Islet precursor cell (in vitro differentiated cells): ENCODE data around the gene CCR8.

Experiments
- DNase-seq: peaks from one replicate; pipeline ENCODE4 v3.0.0-alpha.2; 2018

Gene CCR8, protein sequence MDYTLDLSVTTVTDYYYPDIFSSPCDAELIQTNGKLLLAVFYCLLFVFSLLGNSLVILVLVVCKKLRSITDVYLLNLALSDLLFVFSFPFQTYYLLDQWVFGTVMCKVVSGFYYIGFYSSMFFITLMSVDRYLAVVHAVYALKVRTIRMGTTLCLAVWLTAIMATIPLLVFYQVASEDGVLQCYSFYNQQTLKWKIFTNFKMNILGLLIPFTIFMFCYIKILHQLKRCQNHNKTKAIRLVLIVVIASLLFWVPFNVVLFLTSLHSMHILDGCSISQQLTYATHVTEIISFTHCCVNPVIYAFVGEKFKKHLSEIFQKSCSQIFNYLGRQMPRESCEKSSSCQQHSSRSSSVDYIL

DNA sequence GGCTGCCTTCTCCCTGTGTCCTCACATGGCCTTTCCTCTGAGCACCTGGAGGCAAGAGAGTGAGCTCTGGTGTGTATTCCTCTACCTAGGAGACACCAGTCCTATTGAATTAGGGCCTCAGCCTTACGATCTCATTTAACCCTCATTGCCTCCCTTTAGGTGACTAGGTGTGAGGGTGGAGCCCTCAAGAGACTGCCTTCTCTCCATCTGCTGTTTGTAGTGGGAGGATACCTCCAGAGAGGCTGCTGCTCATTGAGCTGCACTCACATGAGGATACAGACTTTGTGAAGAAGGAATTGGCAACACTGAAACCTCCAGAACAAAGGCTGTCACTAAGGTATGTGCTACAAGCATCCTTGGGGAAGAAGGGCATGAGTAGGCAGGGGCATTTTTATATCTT, at the start of gene CCR8:
Gene CCR8 (plus strand): TSS at position 217 of the 400 bp plus-strand sequence. CDS start 2,623 bp downstream, outside the sequence.
- no peak for DNase-seq

DNA sequence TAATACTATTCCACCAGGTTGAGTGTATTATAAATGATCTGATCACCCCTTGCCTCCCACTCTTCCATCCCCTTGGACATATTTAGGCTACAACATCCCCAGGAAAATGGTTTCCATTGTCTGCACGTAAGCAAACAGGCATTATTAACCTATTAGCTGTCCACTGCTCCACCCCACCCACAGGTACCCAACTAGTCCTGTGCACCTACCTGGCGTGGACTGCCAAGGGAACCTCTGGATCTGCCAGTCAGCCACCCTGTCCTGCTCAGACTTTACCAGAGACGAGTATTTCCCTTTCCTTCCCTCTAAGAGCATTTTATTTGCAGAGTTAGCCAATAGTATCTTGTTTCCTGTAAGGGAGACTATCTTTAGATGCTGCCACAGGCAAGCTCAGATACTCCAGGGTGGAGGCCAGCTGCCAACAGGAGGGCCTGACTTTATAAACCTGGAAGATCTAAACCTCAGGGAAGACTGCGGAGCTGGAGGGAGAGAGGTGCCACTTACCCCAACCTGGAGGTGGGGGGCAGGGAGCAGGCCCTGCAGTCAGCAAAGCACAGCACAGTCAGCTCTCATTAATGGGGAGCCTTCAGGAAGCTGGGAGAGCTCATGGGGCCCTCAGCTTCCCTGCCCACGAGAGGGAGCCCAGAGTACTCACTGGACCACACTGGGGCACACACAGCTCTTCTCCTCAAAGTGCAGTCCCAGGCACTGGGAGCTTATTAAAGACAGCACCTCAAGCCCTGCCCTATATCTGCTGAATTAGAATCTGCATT, 49.6 kb upstream of the CCR8 start, which contains the start of gene CX3CR1:
Gene CX3CR1 (minus strand): TSS at position 292 of the 773 bp plus-strand sequence. CDS start 13,527 bp downstream, outside the sequence.
- no peak for DNase-seq

DNA sequence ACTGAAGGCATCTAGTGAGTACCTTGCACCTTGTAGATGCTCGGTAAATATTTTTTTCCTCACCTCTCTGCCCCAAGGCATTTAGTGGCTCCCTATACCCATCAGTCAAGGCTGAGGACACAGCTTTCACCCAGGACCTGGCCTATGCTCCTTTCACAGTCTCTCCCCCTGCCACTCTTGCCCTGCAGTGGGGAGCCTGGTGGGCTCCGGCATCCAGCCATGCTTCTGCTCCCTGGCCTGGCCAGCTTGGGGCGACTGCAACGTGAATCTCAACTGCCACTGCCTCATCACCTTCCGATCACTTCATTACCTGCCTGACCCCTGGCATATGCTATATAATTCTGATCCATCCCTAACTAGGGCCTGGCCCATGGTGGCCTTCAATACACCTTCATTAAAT, 48.9 kb upstream of the CCR8 start:
- no peak for DNase-seq

DNA sequence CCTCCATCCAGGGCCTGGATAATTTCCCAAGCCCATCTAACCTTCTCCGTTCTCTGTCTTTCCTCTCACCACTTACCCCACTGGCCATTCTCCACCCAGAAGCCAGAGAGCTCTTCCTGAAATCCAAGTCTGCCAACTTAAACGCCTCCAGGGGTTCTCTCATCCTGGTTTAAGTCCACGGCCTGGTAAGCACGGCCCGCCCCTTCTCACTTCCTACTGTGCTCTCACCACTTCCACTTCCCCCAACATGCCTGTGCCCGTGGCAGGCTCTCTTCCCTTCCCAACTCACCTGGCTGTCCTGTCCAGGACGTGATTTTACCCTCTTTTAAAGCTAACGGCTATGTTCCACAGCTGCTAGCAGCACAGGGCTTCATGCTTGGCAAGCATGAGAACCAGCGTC, 48.0 kb upstream of the CCR8 start:
- no peak for DNase-seq

DNA sequence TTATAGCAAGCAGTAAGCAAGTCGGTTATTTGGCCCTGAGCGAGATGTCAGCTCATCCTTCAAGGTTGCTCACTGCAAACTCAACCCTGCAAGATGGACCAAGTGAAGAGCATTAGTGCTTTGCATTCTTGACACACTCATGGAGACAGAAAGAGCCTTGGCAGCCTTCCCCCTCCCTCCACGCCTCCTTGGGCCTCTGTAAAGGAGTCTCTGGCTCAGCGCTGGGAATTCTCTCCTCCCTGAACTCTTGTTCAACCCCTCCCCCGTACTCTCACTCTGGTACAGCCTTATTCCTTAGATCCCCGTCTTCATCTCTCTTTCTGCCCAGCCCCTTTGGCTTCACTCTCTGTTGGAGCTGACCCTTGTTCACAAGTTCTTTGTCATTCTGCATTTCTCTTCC, 47.5 kb upstream of the CCR8 start:
- no peak for DNase-seq

DNA sequence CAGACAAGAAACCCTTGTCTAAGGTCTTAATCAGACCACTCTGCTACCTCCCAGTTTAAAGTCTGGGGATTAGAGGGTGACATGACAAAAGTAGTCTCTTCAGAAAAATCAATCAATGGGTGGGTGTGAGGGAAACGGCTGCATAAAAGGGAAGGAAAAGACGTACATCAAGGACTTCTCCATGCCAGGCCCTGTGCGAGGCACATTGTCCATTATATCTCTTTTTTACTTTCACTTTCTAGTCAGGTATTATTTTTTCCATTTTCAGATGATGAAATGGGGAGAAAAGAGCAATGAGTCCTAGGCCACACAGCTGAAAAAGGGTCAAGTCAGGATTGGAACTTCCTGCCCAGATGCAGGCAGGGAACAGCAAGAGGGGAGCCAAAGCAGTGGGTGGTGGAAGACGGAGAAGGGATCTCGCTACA, 45.0 kb upstream of the CCR8 start:
- no peak for DNase-seq

DNA sequence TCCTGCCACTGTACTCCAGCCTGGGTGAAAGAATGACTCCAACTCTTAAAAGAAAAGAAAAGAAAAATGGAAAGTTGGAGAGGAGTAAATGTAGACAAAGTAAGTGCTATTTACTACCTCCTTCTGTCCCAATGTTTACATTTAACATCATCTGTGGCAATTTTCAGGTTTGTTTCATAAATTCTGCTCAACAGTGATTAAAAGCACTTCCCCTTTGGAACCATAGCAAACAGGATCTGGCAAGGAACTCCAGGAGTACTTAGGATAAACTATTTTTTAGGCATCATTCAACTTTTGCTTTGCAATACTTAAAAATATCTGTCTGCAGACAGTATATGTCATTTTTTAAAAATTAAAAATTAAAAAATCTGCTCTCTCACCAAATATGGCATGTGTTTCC, 44.2 kb upstream of the CCR8 start:
- no peak for DNase-seq

DNA sequence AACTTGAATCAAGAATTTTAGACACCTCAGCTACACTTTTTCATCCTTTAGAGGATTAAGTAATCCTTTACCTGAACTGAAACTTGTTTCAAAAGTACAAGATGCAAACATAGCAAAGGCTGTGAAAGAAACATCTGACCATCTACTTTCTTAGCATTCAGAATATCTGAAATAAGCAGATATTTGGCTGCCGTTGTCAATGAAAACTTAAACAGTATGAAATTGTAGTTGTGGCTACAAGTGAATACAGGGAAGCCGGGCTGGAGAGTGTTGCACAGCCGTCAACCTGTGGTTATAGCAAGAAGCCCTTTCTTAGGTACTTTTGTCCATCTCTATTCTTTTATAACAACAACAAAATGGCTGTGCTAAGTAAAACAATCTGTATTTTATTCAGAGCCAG, 42.7 kb upstream of the CCR8 start:
- DNase-seq: no peak

DNA sequence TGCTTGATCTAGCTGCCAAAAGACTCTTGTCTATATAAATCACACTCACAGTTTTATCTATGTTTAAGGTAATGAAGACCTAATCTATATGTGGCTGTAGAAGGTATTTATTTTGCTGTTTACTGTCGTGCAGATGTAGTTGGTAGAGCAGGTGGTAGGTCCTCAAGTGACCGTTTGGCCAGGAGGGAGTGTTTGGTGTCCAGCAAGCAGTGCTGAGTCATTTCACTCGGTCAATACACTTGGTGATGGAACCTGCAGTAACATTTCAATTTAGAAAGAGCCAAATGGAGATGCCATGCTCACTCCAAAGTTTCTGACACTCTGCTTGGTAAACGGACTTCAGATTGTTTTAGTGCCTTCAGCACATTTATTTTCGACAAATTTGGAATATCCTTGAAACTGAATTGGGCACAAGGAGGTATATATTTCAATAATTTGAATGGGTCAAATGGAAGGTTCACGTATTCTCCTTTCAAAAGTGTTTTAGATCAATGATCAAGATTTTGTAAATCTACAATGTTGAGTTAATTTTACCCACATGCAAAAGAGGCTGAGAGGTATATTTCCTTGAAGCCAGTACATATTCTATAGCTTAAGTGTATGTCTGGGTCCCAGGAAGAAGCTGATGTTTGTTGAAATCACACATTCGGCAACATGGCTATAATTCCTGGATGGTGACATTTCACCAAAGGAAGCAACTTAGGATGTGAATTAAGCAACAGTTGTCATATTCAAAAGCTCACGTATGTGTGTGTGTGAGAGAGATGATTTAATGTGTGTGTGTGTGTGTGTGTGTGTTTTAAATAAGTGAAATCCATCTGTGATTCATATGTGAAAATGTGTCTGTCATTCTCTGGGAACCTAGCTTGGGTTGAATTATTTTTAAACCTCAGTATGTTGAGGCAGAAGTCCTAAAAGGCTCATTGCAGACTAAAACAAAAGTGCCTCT, 42.0 kb upstream of the CCR8 start:
- DNase-seq: no peak

DNA sequence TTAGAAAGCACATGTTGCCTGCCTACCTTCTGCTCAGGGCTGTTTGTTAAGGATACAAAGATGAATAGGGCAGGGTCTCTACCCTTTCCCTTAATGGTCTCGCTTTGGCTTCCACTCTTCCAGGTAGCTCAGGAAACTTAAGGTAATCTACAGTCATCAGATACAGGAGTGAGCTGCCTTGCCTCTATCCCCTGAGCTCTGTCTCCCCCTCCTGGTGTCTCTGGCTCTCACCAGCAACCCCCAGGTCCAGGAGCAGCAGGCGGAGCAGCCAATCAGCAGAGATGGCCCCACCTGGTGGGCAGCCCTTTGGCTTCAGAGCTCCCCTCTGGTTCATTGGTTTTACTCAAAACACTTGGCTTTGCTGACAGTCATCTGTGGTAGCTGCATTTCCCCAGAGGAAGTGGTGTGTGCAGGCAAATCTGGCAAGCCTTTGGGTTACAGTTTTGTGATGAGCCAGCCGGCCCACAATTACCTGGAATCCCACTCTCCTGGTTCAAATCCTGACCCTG, 41.2 kb upstream of the CCR8 start:
- peak; percentile 98 for DNase-seq

DNA sequence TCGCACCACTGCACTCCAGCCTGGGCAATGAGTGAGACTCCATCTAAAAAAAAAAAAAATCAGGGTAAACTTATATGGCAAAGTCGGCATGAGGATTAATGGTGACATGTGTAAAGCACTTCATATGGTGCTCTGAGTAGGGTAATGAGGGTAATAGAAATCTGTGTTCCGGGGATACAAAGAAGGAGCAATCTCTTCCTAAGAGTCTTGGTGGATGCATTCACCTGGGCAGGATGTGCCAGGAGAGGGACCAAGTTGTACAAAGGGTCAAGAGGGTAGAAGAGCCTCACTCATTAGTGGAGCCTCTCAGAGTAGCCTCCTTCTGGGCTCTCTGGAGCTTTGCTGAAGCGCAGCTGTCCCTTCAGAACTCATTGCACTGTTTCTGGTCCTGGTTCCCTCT, 40.4 kb upstream of the CCR8 start:
- DNase-seq: no peak

DNA sequence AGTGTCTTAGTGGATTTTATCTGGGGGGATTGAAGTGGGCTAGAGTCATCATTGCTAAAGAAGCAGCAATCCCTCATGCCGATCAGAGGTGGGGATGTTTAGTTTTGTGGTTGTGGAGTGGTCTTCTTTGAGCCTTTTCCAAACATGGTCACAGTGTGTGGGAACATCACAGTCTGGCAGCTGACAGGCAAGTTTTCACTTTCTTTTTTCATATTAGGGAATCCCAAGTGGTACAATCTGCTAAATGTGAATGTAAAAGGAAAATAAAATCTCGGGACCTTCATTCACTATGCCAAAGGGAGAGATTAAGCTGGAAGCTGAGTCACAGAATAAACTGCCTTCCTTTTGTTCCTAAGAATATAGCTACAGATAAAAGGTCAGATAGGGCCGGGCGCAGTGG, 39.3 kb upstream of the CCR8 start:
- no peak for DNase-seq

DNA sequence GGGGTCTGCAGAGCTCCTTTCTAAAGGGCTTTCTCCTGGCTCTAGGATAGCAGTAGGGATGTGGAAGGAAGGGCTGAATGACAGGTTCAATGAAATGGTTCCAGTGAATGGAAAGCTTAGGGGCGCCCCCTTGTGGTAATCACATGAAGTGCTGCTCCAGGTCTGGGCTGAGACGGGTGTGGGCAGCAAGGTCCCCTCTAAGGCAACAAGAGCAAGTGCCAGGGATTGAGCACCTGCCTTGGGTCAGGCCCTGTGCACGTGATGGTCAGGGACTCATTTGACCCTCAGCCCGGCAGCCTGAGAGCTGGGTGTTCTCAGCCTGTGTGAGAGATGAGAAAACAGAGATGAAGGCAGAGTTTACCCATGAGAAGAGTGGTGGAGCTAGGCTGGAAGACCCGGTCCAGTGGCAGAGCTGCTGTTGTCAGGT, 37.6 kb upstream of the CCR8 start:
- peak; percentile 90 for DNase-seq

DNA sequence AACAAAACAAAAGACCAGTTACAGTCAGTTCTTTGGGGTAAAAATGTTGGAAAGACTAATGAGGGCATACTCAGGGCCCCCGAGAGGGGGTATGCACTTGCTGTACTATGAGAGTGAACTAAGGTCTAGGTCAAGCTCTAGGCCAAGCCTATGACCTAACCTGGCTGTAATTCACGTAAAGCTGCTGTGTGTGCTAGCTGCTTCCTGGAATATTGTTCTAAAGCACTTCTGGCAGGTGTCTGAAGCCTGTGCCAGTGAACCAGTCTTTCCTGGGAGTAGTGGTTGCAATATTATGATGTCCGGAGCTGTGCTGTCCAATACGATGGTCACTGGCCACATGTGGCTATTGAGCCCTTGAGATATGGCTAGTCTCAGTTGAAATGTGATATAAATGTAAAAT, 36.5 kb upstream of the CCR8 start:
- no peak for DNase-seq

DNA sequence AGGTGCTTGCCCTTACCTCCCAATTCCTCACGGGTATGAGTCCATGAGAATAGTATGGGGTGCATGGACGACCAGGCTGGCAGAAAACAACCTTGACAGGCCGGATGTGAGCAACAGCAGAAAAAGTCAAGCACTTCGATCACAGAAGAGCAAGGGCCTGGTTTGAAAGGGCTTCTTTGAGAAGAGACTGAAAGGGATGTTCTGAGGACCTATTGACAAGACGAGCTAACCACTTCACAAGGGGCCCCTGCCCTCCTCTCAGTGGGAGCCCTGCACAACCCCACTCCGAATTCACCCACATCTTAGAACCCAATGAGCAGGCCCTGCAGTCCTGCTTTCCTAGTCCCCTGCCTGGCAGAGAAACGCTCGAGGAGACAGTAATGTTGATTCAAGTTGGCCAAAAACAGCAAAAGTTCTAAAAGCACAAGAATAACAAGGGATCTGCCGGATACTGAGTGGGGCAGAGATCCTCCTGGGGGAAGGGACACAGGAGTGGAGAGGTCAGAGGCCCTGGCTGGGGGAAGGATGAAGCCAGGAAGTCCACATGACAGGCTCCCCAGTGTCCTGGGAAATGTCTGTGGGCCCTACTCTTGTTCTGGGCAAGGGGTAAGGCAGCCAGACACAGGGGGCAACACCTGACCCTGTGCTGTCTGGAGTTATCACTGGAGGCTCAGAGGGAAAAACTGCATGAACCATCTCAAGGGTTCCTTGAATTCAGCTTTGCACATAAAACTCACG, 34.9 kb upstream of the CCR8 start:
- DNase-seq: no peak

DNA sequence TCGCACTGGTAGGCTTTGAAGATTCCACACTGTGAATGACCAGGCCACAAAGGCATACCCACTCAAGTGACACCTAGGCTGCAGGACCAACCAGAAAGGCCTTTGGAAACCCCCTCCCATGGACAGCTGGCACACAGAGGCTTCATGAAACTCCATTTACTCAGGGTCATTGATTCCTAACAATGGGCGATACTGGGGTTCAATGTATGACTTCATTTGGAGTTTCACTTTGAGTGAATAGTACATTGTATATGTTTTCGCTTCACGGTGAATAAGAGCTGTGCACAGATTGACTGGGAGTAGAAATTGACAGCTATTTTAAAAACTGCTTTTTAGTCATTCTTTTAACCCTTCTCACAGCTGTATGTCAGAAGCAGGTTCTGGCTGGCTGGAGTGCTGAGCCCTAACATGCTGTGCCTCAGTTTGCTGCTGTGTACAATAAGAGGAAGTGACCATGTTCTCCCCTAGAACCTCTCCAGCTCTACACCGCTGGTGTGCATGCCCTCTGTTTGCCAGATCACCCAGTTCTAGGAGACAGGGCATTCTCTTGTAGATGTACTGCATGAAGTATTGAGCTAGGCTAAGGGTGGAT, 34.2 kb upstream of the CCR8 start:
- no peak for DNase-seq

DNA sequence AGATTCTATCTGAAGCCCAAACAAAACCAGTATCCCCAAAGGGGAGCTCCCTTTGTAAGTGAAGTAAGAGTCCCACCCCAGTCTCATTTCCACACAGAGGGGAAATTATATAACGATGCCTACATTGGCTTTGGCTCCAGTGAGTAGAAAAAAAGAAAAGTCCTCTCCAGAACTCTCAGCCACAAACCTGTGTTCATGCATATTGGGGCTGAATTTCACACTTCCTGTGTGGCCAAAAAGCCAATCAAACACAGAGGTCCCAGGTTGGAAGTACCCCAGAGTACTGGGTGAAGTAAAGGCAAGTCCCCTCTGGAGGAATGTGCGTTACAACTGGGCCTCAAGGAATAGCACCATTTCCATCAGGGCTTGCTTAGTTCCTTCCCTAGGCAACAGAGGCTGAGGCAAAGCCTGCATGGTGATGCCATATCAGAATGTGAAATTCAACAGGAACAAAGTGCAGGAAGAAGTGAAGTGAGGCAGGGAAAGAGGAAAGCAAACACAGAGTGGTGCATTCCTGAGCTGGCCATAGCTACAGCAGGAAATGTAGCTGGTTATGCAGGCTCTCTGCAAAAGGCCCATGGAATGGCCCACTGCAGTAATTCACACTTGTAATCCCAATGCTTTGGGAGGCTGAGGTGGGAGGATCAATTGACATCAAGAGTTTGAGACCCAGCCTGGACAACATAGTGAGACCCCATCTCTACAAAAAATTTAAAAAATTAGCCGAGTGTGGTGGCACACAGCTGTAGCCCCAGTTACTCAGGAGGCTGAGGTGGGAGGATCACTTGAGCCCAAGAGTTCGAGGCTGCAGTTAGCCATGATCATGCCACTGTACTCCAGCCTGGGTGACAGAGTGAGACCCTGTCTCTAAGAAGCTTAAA, 33.1 kb upstream of the CCR8 start:
- DNase-seq: no peak

DNA sequence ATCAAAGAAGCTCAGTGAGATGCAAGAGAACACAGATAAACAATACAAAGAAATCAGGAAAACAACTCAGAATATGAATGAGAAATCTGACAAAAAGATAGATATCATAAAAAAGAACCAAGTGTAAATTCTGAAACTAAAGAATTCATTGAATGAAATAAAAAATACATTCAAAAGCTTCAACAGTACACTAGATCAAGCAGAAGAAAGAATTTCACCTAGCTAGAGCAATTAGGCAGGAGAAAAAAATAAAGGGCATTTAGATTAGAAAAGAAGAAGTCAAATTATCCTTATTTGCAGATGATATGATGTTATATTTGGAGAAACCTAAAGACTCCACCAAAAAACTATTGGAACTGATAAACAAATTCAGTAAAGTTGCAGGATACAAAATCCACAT, 30.2 kb upstream of the CCR8 start:
- DNase-seq: no peak

DNA sequence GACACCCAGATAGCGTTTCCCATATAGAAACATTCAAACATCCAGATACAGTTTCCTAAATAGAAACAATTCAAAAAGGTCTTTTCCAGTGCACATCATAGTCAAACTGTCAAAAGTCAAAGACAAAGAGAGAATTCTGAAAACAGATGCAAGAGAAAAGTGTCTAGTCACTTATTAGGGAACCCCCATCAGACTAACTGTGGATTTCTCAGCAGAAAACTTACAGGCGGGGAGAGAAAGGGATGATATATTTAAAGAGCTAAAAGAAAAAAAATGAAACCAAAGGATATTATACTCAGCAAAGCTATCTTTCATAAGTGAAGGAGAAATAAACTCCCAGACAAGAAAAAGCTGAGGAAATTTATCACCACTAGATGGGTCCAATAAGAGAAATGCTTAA, 27.3 kb upstream of the CCR8 start:
- DNase-seq: no peak

DNA sequence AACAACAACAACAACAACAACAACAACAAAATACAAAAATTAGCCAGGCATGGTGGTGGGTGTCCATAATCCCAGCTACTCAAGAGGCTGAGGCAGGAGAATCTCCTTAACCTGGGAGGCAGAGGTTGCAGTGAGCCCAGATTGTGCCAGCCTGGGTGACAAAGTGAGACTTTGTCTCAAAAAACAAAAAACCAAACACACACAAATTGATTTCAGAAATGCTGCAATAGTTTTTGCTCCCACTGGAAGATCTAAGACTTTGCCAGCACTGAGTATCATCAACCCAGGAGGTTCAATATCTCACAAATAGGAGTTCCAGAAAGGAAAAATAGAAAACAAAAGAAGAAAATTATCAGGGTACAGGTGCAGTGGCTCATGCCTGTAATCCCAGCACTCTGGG, 16.2 kb upstream of the CCR8 start:
- DNase-seq: no peak

DNA sequence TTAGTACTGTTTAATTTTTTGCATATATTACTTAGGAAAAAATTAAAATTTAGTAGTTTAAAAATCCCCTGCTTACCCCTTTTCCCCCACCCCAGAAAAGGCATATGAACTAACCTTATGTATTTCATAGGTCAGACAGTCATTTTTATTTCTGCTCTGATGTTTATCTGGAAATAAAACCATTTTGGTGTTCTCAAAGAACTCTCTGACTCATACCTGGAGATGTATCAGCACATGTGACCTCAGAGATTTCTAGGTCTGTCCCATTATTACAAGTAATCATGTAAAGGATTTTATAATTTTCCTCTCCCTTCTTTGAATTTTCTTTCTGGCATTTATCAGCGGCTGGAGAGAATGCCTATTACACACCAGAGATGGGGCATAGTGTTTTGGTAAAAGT, 14.1 kb upstream of the CCR8 start:
- DNase-seq: no peak
